GM10248 (cell line): ENCODE results near the gene EPHA7.

Experiments used
- CTCF ChIA-PET: fragments of 300-600 bp; sonication (Branson Sonifier 250); formaldehyde crosslinking; extraction: SDS; loops from one replicate; lab custom pipeline; 2021; ENCODE audit warnings: antibody characterized with exemption; lab: Yijun Ruan, JAX
- POLR2A ChIA-PET: fragments of 350-650 bp; sonication (Branson Sonifier 250); formaldehyde crosslinking; extraction: SDS; loops from one replicate; lab custom pipeline; 2020; ENCODE audit warnings: antibody characterized with exemption; lab: Yijun Ruan, JAX
- DNase-seq: peaks from one replicate; pipeline ENCODE4 v3.0.0; 2012; ENCODE audit errors: extremely low spot score
- CTCF ChIP-seq: IDR thresholded peaks from 2 replicates; pipeline ENCODE4 v1.5.1; 2012; ENCODE audit warnings: mild to moderate bottlenecking, low read depth; ENCODE audit errors: extremely low read depth, missing control alignments, control extremely low read depth

Gene EPHA7

GRCh38 chr6:93376026-93376540, 43.3 kb downstream of the EPHA7 start:
- ChIA-PET POLR2A (no interaction called here), CTCF (no interaction called here)
- no peak for DNase-seq
- no peak for TF ChIP-seq CTCF

- no peak for DNase-seq
- no peak for TF ChIP-seq CTCF
- ChIA-PET CTCF (no interaction called here), POLR2A (no interaction called here)
Observed at GRCh38 chr6:93373445-93373844, 45.9 kb downstream of the EPHA7 start.

GRCh38 chr6:93371756-93372155, 47.6 kb downstream of the EPHA7 start:
- TF ChIP-seq CTCF, result no peak
- no peak for DNase-seq
- POLR2A ChIA-PET, result no interaction called here
- CTCF ChIA-PET, result no interaction called here

GRCh38 chr6:93369586-93370134, 49.7 kb downstream of the EPHA7 start:
- no peak for TF ChIP-seq CTCF
- ChIA-PET CTCF (interaction anchor here (0.6 to 1.1 kb wide), 2 partner anchors 10 to 54 kb away, joined by 3 read pairs; no protein-coding TSS in a partner anchor), POLR2A (no interaction called here)
- DNase-seq, result no peak

GRCh38 chr6:93366506-93366905, 52.9 kb downstream of the EPHA7 start:
- ChIA-PET POLR2A (no interaction called here), CTCF (no interaction called here)
- no peak for DNase-seq
- TF ChIP-seq CTCF, result no peak

- POLR2A ChIA-PET, result no interaction called here
- CTCF ChIA-PET, result no interaction called here
- no peak for TF ChIP-seq CTCF
- DNase-seq, result no peak
Observed at GRCh38 chr6:93365445-93365844, 53.9 kb downstream of the EPHA7 start.

- no peak for DNase-seq
- TF ChIP-seq CTCF, result no peak
- ChIA-PET POLR2A (no interaction called here), CTCF (no interaction called here)
Observed at GRCh38 chr6:93358435-93358834, 60.9 kb downstream of the EPHA7 start.
